K562 (cell line): ENCODE data around the gene CCR9. TPM values are rescaled to one million over a fixed set of nuclear protein-coding genes. Genes with fewer than 3 reads are reported as not detected.

Experiments used
- ATAC-seq: fragments of 200-7000 bp; cut with Tn5 transposase; 3 replicates; pipeline ENCODE4 v1.9.1; 2020; ENCODE audit warnings: moderate library complexity
- BruUV-seq: library from RNA; stranded (reverse); fragments of 400-500 nt; replicated peaks from 2 replicates; lab custom pipeline; 2021; lab: Mats Ljungman, UMichigan
- CTCF ChIA-PET: fragments of 300-600 bp; formaldehyde crosslinking; extraction: SDS; loops from one replicate; lab custom pipeline; 2021; ENCODE audit warnings: low intra/inter-chr PET ratio; lab: Yijun Ruan, JAX
- POLR2A ChIA-PET: fragments of 300-600, 350-650 bp; sonication (Branson Sonifier 250); formaldehyde crosslinking; extraction: SDS; loops from one replicate; lab custom pipeline; 2021; ENCODE audit warnings: antibody characterized with exemption, inconsistent platforms; lab: Yijun Ruan, JAX
- DNase-seq, 4 experiments: peaks; one replicate each; pipeline versions ENCODE4 v3.0.0 to v3.0.0-alpha.2; 2011 to 2018; ENCODE audit warnings: low spot score in 3 of 4, mixed read lengths in 3 of 4; ENCODE audit errors: extremely low read depth in 1 of 4
- FAIRE-seq: peaks from 2 replicates; lab custom pipeline; 2011; peaks lifted over from hg19 to GRCh38; lab: Jason Lieb, UNC
- H2AFZ ChIP-seq: 2 replicates; pipeline ENCODE4 v1.6.0; 2011; ENCODE audit warnings: low read depth, low read length, control low read depth, inconsistent platforms
- H3K27ac ChIP-seq: fragments of 200-600 bp; 3 replicates; pipeline ENCODE4 v1.8.0; 2011; ENCODE audit warnings: low read depth, mild to moderate bottlenecking, control low read depth, inconsistent platforms, low read length, moderate library complexity, mixed read lengths; ENCODE audit errors: extremely low read depth
- H3K27me3 ChIP-seq, 2 experiments: fragments of 300-600 bp in 1 of 2; 2 replicates in 1 of 2; 3 replicates in 1 of 2; pipeline versions ENCODE4 v1.6.0 to v1.8.0; 2011; ENCODE audit warnings: inconsistent platforms in 2 of 2, low read length in 2 of 2, mild to moderate bottlenecking in 1 of 2, mixed read lengths in 1 of 2, moderate library complexity in 1 of 2; ENCODE audit not compliant: control insufficient read depth in 2 of 2, insufficient read depth in 2 of 2
- H3K36me3 ChIP-seq: fragments of 300-600 bp; 3 replicates; pipeline ENCODE4 v1.8.0; 2011; ENCODE audit warnings: mild to moderate bottlenecking, low read length, inconsistent platforms; ENCODE audit not compliant: control insufficient read depth, insufficient read depth
- H3K4me1 ChIP-seq, 2 experiments: fragments of 200-600 bp in 1 of 2; replicated peaks in 1 of 2; 2 replicates in 1 of 2; 3 replicates in 1 of 2; pipeline versions ENCODE4 v1.5.1 to v1.8.0; 2011; ENCODE audit warnings: inconsistent platforms in 2 of 2, low read length in 2 of 2, mild to moderate bottlenecking in 1 of 2, mixed read lengths in 1 of 2, moderate library complexity in 1 of 2; ENCODE audit not compliant: control insufficient read depth in 2 of 2, insufficient read depth in 2 of 2
- H3K4me2 ChIP-seq: 2 replicates; pipeline ENCODE4 v1.6.1; 2011; ENCODE audit warnings: low read length, control low read depth, inconsistent platforms, mixed read lengths; ENCODE audit not compliant: insufficient read depth
- H3K4me3 ChIP-seq: fragments of 200-600 bp; sonication (generic), shearing (Covaris generic); 2 replicates; pipeline ENCODE4 v1.5.1; 2016; ENCODE audit warnings: control low read depth, inconsistent platforms
- H3K79me2 ChIP-seq: fragments of 200-600 bp; 3 replicates; pipeline ENCODE4 v1.8.0; 2011; ENCODE audit warnings: low read length, inconsistent platforms; ENCODE audit not compliant: control insufficient read depth, insufficient read depth
- H3K9ac ChIP-seq, 2 experiments: 2 replicates each; pipeline versions ENCODE4 v1.6.0 to v1.6.1; 2011; ENCODE audit warnings: low read depth in 2 of 2, low read length in 2 of 2, control low read depth in 1 of 2, inconsistent platforms in 1 of 2, mild to moderate bottlenecking in 1 of 2, mixed read lengths in 1 of 2; ENCODE audit not compliant: insufficient read depth in 1 of 2
- H3K9me1 ChIP-seq: one replicate; pipeline ENCODE4 v1.6.0; 2011; ENCODE audit warnings: inconsistent platforms, mild to moderate bottlenecking, low read length, moderate library complexity; ENCODE audit not compliant: control insufficient read depth, insufficient read depth
- H3K9me3 ChIP-seq: replicated peaks from 2 replicates; pipeline ENCODE4 v1.5.1; 2011; ENCODE audit warnings: low read depth, low read length, inconsistent platforms; ENCODE audit not compliant: control insufficient read depth, insufficient read depth
- H4K20me1 ChIP-seq: replicated peaks from 2 replicates; pipeline ENCODE4 v1.6.1; 2011; ENCODE audit warnings: low read length, inconsistent platforms, mixed read lengths; ENCODE audit not compliant: control insufficient read depth, insufficient read depth
- CBFA2T3 ChIP-seq: fragments of 450-650 bp; IDR thresholded peaks from 2 replicates; pipeline ENCODE4 v1.6.1; 2017
- GTF2B ChIP-seq: IDR thresholded peaks from 2 replicates; pipeline ENCODE4 v1.6.1; 2011; ENCODE audit not compliant: insufficient read length; ENCODE audit errors: extremely low read depth
- HDAC8 ChIP-seq: fragments of 450-650 bp; IDR thresholded peaks from 2 replicates; pipeline ENCODE4 v1.6.1; 2016; ENCODE audit warnings: mild to moderate bottlenecking, missing genetic modification characterization, moderate library complexity, missing compliant biosample characterization
- HNRNPH1 ChIP-seq: fragments of 200-400 bp; formaldehyde crosslinking; optimal IDR thresholded peaks from 2 replicates; pipeline ENCODE3; 2017; ENCODE audit warnings: low read depth, mild to moderate bottlenecking, low read length, moderate library complexity
- MTA3 ChIP-seq: fragments of 450-650 bp; formaldehyde crosslinking; IDR thresholded peaks from 2 replicates; pipeline ENCODE4 v1.6.1; 2017; ENCODE audit warnings: mild to moderate bottlenecking, borderline replicate concordance
- ZNF232 ChIP-seq: sonication (generic); formaldehyde crosslinking; IDR thresholded peaks from 2 replicates; pipeline ENCODE4 v1.8.0; 2022; ENCODE audit warnings: mild to moderate bottlenecking, missing genetic modification reagents
- ZNF778 ChIP-seq: fragments of 450-650 bp; formaldehyde crosslinking; IDR thresholded peaks from 2 replicates; pipeline ENCODE4 v1.4.0; 2020; ENCODE audit warnings: mild to moderate bottlenecking, moderate library complexity
- WGBS: fragments of 100-300 bp; shearing (Covaris generic); methylation state at CpG from one replicate; pipeline ENCODE4 v1.1.6; 2016; ENCODE audit warnings: low coverage, mixed read lengths; ENCODE audit not compliant: insufficient coverage; ENCODE audit errors: missing lambda C conversion rate; 5-methylcytosine and 5-hydroxymethylcytosine counted together
- in situ Hi-C: fragments of 300-500 bp; cut with MboI; formaldehyde crosslinking; loops from 4 replicates; pipeline ENCODE4 v1.15.0; 2018; ENCODE audit warnings: inconsistent platforms, mixed read lengths
- intact Hi-C: fragments of 100-400 bp; cut with micrococcal nuclease; formaldehyde crosslinking; loops from 2 replicates; pipeline ENCODE4 v1.14.2; 2022
- polyA plus RNA-seq, 8 experiments: library from polyadenylated mRNA; depleted of rRNA in 4 of 8; stranded (reverse) in 5 of 8; unstranded in 3 of 8; fragments of >200 nt; fragmentation: Nextera tagmentation in 2 of 8; fragmentation: Illumina TruSeq in 1 of 8; extraction: Ambion mirVana in 2 of 8; extraction: Trizol in 1 of 8; gene quantifications; 2 replicates each; pipeline versions ENCODE4 v1.2.1 to v1.2.3, GENCODE V29; 2011 to 2014; ENCODE audit warnings: inconsistent platforms in 1 of 8, missing spikeins in 1 of 8
- total RNA-seq, 7 experiments: library from RNA; depleted of rRNA in 6 of 7; stranded (reverse); fragments of >200 nt in 6 of 7; fragmentation: Illumina TruSeq in 2 of 7; extraction: Trizol in 2 of 7; gene quantifications; 2 replicates each; pipeline versions ENCODE4 v1.2.1 to v1.2.3, GENCODE V29; 2011 to 2021; ENCODE audit warnings: low replicate concordance in 1 of 7
- TF ChIP-seq, protein P1 (sequence below): fragments of 450-650 bp; IDR thresholded peaks from 2 replicates; pipeline ENCODE4 v1.7.0; 2016; ENCODE audit warnings: borderline replicate concordance

Gene CCR9
- total and polyA plus RNA-seq, 9 of the 15 experiments (the other 6 are each of a cell fraction or from before 2014, with no cell fraction given), result not detected

DNA sequence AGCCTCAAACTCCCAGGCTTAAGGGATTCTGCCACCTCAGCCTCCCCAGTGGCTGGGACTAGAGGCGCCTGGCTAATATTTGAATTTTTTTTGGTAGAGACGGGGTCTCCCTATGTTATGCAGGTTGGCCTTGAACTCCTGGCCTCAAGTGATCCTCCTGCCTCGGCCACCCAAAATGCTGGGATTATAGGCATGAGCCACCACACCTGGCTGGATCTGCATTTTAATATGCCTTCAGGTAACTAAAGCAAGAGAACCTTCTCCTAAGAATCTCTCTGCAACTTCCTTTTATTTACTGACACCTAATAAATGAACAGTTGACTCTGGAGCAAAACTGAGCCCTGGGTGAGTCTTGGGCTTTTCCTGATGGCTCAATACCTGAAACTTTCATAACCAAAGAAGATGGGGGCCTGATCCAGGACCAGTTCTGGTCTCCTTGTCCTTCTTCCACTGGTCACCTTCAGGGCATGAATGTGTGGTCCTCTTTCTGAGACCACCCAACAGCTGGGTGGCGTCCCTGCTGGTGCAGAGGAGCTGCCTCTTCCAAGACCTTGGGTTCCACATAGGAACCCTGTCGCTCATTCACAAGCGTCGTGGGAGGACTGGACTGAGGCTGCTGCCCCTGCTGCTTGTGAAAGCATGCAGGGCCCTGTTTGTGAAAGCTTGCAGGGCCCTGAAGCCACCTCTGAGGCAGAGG is 28.2 kb downstream of the CCR9 start:
- no peaks in the 10 kb centered on the region for H3K9me3 ChIP-seq
- H3K4me1 ChIP-seq, result no peaks in the 10 kb centered on the region; a peak in 1 of 5 replicates
- H4K20me1 ChIP-seq, result no peaks in the 10 kb centered on the region; the same call in 1 of the 2 replicates
- intact Hi-C loops, result no loop called here
- BruUV-seq, result no TSS peak
- no peak for TF ChIP-seq HNRNPH1
- no peak for TF ChIP-seq HDAC8 (tag)
- TF ChIP-seq, protein P1, sequence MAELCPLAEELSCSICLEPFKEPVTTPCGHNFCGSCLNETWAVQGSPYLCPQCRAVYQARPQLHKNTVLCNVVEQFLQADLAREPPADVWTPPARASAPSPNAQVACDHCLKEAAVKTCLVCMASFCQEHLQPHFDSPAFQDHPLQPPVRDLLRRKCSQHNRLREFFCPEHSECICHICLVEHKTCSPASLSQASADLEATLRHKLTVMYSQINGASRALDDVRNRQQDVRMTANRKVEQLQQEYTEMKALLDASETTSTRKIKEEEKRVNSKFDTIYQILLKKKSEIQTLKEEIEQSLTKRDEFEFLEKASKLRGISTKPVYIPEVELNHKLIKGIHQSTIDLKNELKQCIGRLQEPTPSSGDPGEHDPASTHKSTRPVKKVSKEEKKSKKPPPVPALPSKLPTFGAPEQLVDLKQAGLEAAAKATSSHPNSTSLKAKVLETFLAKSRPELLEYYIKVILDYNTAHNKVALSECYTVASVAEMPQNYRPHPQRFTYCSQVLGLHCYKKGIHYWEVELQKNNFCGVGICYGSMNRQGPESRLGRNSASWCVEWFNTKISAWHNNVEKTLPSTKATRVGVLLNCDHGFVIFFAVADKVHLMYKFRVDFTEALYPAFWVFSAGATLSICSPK, result no peak
- TF ChIP-seq CBFA2T3, result no peak
- no peak for TF ChIP-seq ZNF778 (CRISPR knock-in tag)
- TF ChIP-seq GTF2B, result no peak
- TF ChIP-seq MTA3, result no peak
- TF ChIP-seq ZNF232, result no peak
- H3K27me3 ChIP-seq, result peaks cover 0 to 7% of the 10 kb centered on the region in 2 experiments; a peak in 2 of 5 replicates
- ATAC-seq, result no peak; the same call in 2 of the 3 replicates
- ChIA-PET CTCF (no interaction called here), POLR2A (interaction anchor here (0.6 to 0.8 kb wide), 2 partner anchors 9 to 107 kb away, joined by 3 read pairs; no protein-coding TSS in a partner anchor)
- peaks cover under 1% of the 10 kb centered on the region; the same call in 1 of the 3 replicates for H3K36me3 ChIP-seq
- in situ Hi-C loops, result no loop called here
- H2AFZ ChIP-seq, result no peak overlapping the region
- no peak overlapping the region for H3K4me3 ChIP-seq
- no peak for FAIRE-seq
- H3K79me2 ChIP-seq, result no peaks in the 10 kb centered on the region
- no peaks in the 10 kb centered on the region for H3K9me1 ChIP-seq
- no peak for DNase-seq
- H3K27ac ChIP-seq, result no peak overlapping the region
- H3K9ac ChIP-seq, result no peak overlapping the region
- H3K4me2 ChIP-seq, result no peak overlapping the region
- WGBS, result 22% methylated on average over 7 of the region's 7 CpGs
